K562 (cell line): ENCODE data around the gene C2CD2. TPM values are rescaled to one million over a fixed set of nuclear protein-coding genes. Genes with fewer than 3 reads are reported as not detected.

Experiments used
- ATAC-seq: fragments of 200-7000 bp; cut with Tn5 transposase; 3 replicates; pipeline ENCODE4 v1.9.1; 2020; ENCODE audit warnings: moderate library complexity
- BruUV-seq: library from RNA; stranded (reverse); fragments of 400-500 nt; replicated peaks from 2 replicates; lab custom pipeline; 2021; lab: Mats Ljungman, UMichigan
- CTCF ChIA-PET: fragments of 300-600 bp; formaldehyde crosslinking; extraction: SDS; loops from one replicate; lab custom pipeline; 2021; ENCODE audit warnings: low intra/inter-chr PET ratio; lab: Yijun Ruan, JAX
- POLR2A ChIA-PET: fragments of 300-600, 350-650 bp; sonication (Branson Sonifier 250); formaldehyde crosslinking; extraction: SDS; loops from one replicate; lab custom pipeline; 2021; ENCODE audit warnings: antibody characterized with exemption, inconsistent platforms; lab: Yijun Ruan, JAX
- DNase-seq, 4 experiments: peaks; one replicate each; pipeline versions ENCODE4 v3.0.0 to v3.0.0-alpha.2; 2011 to 2018; ENCODE audit warnings: low spot score in 3 of 4, mixed read lengths in 3 of 4; ENCODE audit errors: extremely low read depth in 1 of 4
- FAIRE-seq: peaks from 2 replicates; lab custom pipeline; 2011; peaks lifted over from hg19 to GRCh38; lab: Jason Lieb, UNC
- H2AFZ ChIP-seq: 2 replicates; pipeline ENCODE4 v1.6.0; 2011; ENCODE audit warnings: low read depth, low read length, control low read depth, inconsistent platforms
- H3K27ac ChIP-seq: fragments of 200-600 bp; 3 replicates; pipeline ENCODE4 v1.8.0; 2011; ENCODE audit warnings: low read depth, mild to moderate bottlenecking, control low read depth, inconsistent platforms, low read length, moderate library complexity, mixed read lengths; ENCODE audit errors: extremely low read depth
- H3K27me3 ChIP-seq, 2 experiments: fragments of 300-600 bp in 1 of 2; 2 replicates in 1 of 2; 3 replicates in 1 of 2; pipeline versions ENCODE4 v1.6.0 to v1.8.0; 2011; ENCODE audit warnings: inconsistent platforms in 2 of 2, low read length in 2 of 2, mild to moderate bottlenecking in 1 of 2, mixed read lengths in 1 of 2, moderate library complexity in 1 of 2; ENCODE audit not compliant: control insufficient read depth in 2 of 2, insufficient read depth in 2 of 2
- H3K36me3 ChIP-seq: fragments of 300-600 bp; 3 replicates; pipeline ENCODE4 v1.8.0; 2011; ENCODE audit warnings: mild to moderate bottlenecking, low read length, inconsistent platforms; ENCODE audit not compliant: control insufficient read depth, insufficient read depth
- H3K4me1 ChIP-seq, 2 experiments: fragments of 200-600 bp in 1 of 2; replicated peaks in 1 of 2; 2 replicates in 1 of 2; 3 replicates in 1 of 2; pipeline versions ENCODE4 v1.5.1 to v1.8.0; 2011; ENCODE audit warnings: inconsistent platforms in 2 of 2, low read length in 2 of 2, mild to moderate bottlenecking in 1 of 2, mixed read lengths in 1 of 2, moderate library complexity in 1 of 2; ENCODE audit not compliant: control insufficient read depth in 2 of 2, insufficient read depth in 2 of 2
- H3K4me2 ChIP-seq: 2 replicates; pipeline ENCODE4 v1.6.1; 2011; ENCODE audit warnings: low read length, control low read depth, inconsistent platforms, mixed read lengths; ENCODE audit not compliant: insufficient read depth
- H3K4me3 ChIP-seq: fragments of 200-600 bp; sonication (generic), shearing (Covaris generic); 2 replicates; pipeline ENCODE4 v1.5.1; 2016; ENCODE audit warnings: control low read depth, inconsistent platforms
- H3K79me2 ChIP-seq: fragments of 200-600 bp; 3 replicates; pipeline ENCODE4 v1.8.0; 2011; ENCODE audit warnings: low read length, inconsistent platforms; ENCODE audit not compliant: control insufficient read depth, insufficient read depth
- H3K9ac ChIP-seq, 2 experiments: 2 replicates each; pipeline versions ENCODE4 v1.6.0 to v1.6.1; 2011; ENCODE audit warnings: low read depth in 2 of 2, low read length in 2 of 2, control low read depth in 1 of 2, inconsistent platforms in 1 of 2, mild to moderate bottlenecking in 1 of 2, mixed read lengths in 1 of 2; ENCODE audit not compliant: insufficient read depth in 1 of 2
- H3K9me1 ChIP-seq: one replicate; pipeline ENCODE4 v1.6.0; 2011; ENCODE audit warnings: inconsistent platforms, mild to moderate bottlenecking, low read length, moderate library complexity; ENCODE audit not compliant: control insufficient read depth, insufficient read depth
- H3K9me3 ChIP-seq: replicated peaks from 2 replicates; pipeline ENCODE4 v1.5.1; 2011; ENCODE audit warnings: low read depth, low read length, inconsistent platforms; ENCODE audit not compliant: control insufficient read depth, insufficient read depth
- H4K20me1 ChIP-seq: replicated peaks from 2 replicates; pipeline ENCODE4 v1.6.1; 2011; ENCODE audit warnings: low read length, inconsistent platforms, mixed read lengths; ENCODE audit not compliant: control insufficient read depth, insufficient read depth
- ETV1 ChIP-seq: fragments of 450-650 bp; conservative IDR thresholded peaks from 2 replicates; pipeline ENCODE4 v1.6.1; 2016; ENCODE audit warnings: missing genetic modification characterization, control low read depth, low read depth, missing compliant biosample characterization
- GTF2B ChIP-seq: IDR thresholded peaks from 2 replicates; pipeline ENCODE4 v1.6.1; 2011; ENCODE audit not compliant: insufficient read length; ENCODE audit errors: extremely low read depth
- HEY1 ChIP-seq: fragments of 250-450 bp; sonication (Bioruptor Pico); IDR thresholded peaks from 2 replicates; pipeline ENCODE4 v1.5.0; 2020; ENCODE audit warnings: mild to moderate bottlenecking, moderate library complexity, borderline replicate concordance
- NCOR1 ChIP-seq: fragments of 450-650 bp; IDR thresholded peaks from 2 replicates; pipeline ENCODE4 v1.6.1; 2016; ENCODE audit warnings: mild to moderate bottlenecking, moderate library complexity
- ZC3H11A ChIP-seq: IDR thresholded peaks from 2 replicates; pipeline ENCODE4 v1.6.1; 2012; ENCODE audit warnings: low read depth, low read length, improper control_type of control experiment
- ZNF707 ChIP-seq: fragments of 250-450 bp; sonication (Bioruptor Pico); conservative IDR thresholded peaks from 2 replicates; pipeline ENCODE4 v1.8.0; 2022; ENCODE audit warnings: inconsistent platforms, mild to moderate bottlenecking, moderate library complexity
- ZNF780A ChIP-seq: fragments of 250-450 bp; sonication (Bioruptor Pico); IDR thresholded peaks from 2 replicates; pipeline ENCODE4 v1.5.0; 2021; ENCODE audit warnings: mild to moderate bottlenecking
- WGBS: fragments of 100-300 bp; shearing (Covaris generic); methylation state at CpG from one replicate; pipeline ENCODE4 v1.1.6; 2016; ENCODE audit warnings: low coverage, mixed read lengths; ENCODE audit not compliant: insufficient coverage; ENCODE audit errors: missing lambda C conversion rate; 5-methylcytosine and 5-hydroxymethylcytosine counted together
- in situ Hi-C: fragments of 300-500 bp; cut with MboI; formaldehyde crosslinking; loops from 4 replicates; pipeline ENCODE4 v1.15.0; 2018; ENCODE audit warnings: inconsistent platforms, mixed read lengths
- intact Hi-C: fragments of 100-400 bp; cut with micrococcal nuclease; formaldehyde crosslinking; loops from 2 replicates; pipeline ENCODE4 v1.14.2; 2022
- polyA plus RNA-seq, 8 experiments: library from polyadenylated mRNA; depleted of rRNA in 4 of 8; stranded (reverse) in 5 of 8; unstranded in 3 of 8; fragments of >200 nt; fragmentation: Nextera tagmentation in 2 of 8; fragmentation: Illumina TruSeq in 1 of 8; extraction: Ambion mirVana in 2 of 8; extraction: Trizol in 1 of 8; gene quantifications; 2 replicates each; pipeline versions ENCODE4 v1.2.1 to v1.2.3, GENCODE V29; 2011 to 2014; ENCODE audit warnings: inconsistent platforms in 1 of 8, missing spikeins in 1 of 8
- total RNA-seq, 7 experiments: library from RNA; depleted of rRNA in 6 of 7; stranded (reverse); fragments of >200 nt in 6 of 7; fragmentation: Illumina TruSeq in 2 of 7; extraction: Trizol in 2 of 7; gene quantifications; 2 replicates each; pipeline versions ENCODE4 v1.2.1 to v1.2.3, GENCODE V29; 2011 to 2021; ENCODE audit warnings: low replicate concordance in 1 of 7

The C2CD2 gene
- total and polyA plus RNA-seq, 9 of the 15 experiments (the other 6 are each of a cell fraction or from before 2014, with no cell fraction given), result 1.3 to 21.6 (median 12.1) TPM

- Histone ChIP-seq H3K9ac (no peak overlapping the region; a peak in 1 of 4 replicates), H3K4me2 (no peak overlapping the region), H3K27ac (no peak overlapping the region), H3K4me3 (no peak overlapping the region), H2AFZ (no peak overlapping the region), H3K9me3 (no peaks in the 10 kb centered on the region), H3K27me3 (no peaks in the 10 kb centered on the region), H3K9me1 (no peaks in the 10 kb centered on the region), H3K4me1 (peaks cover 19 to 24% of the 10 kb centered on the region in 2 experiments), H4K20me1 (no peaks in the 10 kb centered on the region; the same call in 1 of the 2 replicates), H3K79me2 (no peaks in the 10 kb centered on the region), H3K36me3 (peaks cover 13% of the 10 kb centered on the region; the same call in 2 of the 3 replicates)
- WGBS, result 87% methylated on average over 13 of the region's 16 CpGs
- TF ChIP-seq ZNF780A (no peak), GTF2B (no peak), HEY1 (CRISPR knock-in tag) (no peak), ZNF707 (CRISPR knock-in tag) (no peak), ETV1 (tag) (no peak), NCOR1 (no peak), ZC3H11A (no peak)
- intact Hi-C loops, result no loop called here
- no peak for FAIRE-seq
- no TSS peak for BruUV-seq
- in situ Hi-C loops, result no loop called here
- no peak for ATAC-seq
- CTCF ChIA-PET, result no interaction called here
- POLR2A ChIA-PET, result interaction anchor here (2.1 kb wide), 1 partner anchor 13 kb away, joined by 8 read pairs; the partner anchor contains the start of gene PRDM15
- DNase-seq, result no peak
Measured at GRCh38 chr21:41892726-41893125, 61.1 kb downstream of the C2CD2 start.
